ENCODE data around the gene FNBP1.

FNBP1 gene

DNA sequence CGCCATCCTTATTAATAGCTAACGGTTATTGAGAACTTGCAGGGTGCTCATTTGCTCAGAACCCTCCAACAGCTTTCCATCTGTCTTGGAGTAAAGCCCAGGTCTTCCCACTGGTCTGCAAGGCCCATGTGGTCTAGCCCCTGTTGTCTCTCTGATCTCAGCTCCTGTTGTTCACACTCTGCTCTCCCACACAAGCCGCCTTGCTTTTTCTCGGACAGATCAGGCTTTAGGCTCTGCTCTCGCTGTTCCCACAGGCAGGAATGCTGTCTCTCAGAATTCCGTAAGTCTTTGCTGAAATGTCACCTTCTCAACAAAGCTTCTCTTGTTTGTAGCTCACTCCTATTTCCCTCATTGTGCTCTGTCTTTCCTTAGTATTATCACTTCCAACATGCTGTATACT lies 45.1 kb upstream of the FNBP1 start:
- H2AFZ ChIP-seq (ENCODE audit: low read length): no peak overlapping the region
- no peaks in the 10 kb centered on the region; the same call in none of the 2 replicates for H3K36me3 ChIP-seq (replicated peaks; ENCODE audit: insufficient read depth, low read length)
- H3K4me2 ChIP-seq (ENCODE audit: low read depth, low read length): no peak overlapping the region
- no peaks in the 10 kb centered on the region for H3K9me3 ChIP-seq (replicated peaks; ENCODE audit: insufficient read depth, low read length)
- H3F3A ChIP-seq (ENCODE audit: insufficient read depth, low read length): no peaks in the 10 kb centered on the region
- no peak overlapping the region for H3K9ac ChIP-seq (ENCODE audit: low read length)
- no peaks in the 10 kb centered on the region for H3K4me1 ChIP-seq (ENCODE audit: low read length)
- H3K27me3 ChIP-seq (replicated peaks; ENCODE audit: insufficient read depth, low read length): no peaks in the 10 kb centered on the region
- no peak overlapping the region for H3K4me3 ChIP-seq (ENCODE audit: low read length)
- no peak for DNase-seq
- TF ChIP-seq EZH2phosphoT487 (IDR thresholded peaks at IDR 0.05; ENCODE audit: low read length) (no peak), EZH2 (optimal IDR thresholded peaks at IDR 0.05; ENCODE audit: low read depth, low read length) (no peak)
- TF ChIP-seq, protein P1, sequence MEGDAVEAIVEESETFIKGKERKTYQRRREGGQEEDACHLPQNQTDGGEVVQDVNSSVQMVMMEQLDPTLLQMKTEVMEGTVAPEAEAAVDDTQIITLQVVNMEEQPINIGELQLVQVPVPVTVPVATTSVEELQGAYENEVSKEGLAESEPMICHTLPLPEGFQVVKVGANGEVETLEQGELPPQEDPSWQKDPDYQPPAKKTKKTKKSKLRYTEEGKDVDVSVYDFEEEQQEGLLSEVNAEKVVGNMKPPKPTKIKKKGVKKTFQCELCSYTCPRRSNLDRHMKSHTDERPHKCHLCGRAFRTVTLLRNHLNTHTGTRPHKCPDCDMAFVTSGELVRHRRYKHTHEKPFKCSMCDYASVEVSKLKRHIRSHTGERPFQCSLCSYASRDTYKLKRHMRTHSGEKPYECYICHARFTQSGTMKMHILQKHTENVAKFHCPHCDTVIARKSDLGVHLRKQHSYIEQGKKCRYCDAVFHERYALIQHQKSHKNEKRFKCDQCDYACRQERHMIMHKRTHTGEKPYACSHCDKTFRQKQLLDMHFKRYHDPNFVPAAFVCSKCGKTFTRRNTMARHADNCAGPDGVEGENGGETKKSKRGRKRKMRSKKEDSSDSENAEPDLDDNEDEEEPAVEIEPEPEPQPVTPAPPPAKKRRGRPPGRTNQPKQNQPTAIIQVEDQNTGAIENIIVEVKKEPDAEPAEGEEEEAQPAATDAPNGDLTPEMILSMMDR (IDR thresholded peaks at IDR 0.05; ENCODE audit: low read length): no peak
- no peak overlapping the region for H3K27ac ChIP-seq (ENCODE audit: low read length)
- no peaks in the 10 kb centered on the region for H3K79me2 ChIP-seq (ENCODE audit: low read length)
- H3K9me2 ChIP-seq (replicated peaks; ENCODE audit: insufficient read depth, low read length): no peaks in the 10 kb centered on the region
- no peaks in the 10 kb centered on the region for H4K20me1 ChIP-seq (ENCODE audit: insufficient read depth, low read length)

- Histone ChIP-seq H4K20me1 (ENCODE audit: insufficient read depth, low read length) (no peaks in the 10 kb centered on the region), H3K9me3 (replicated peaks; ENCODE audit: insufficient read depth, low read length) (no peaks in the 10 kb centered on the region), H3K27ac (ENCODE audit: low read length) (no peak overlapping the region), H3K79me2 (ENCODE audit: low read length) (no peaks in the 10 kb centered on the region), H3F3A (ENCODE audit: insufficient read depth, low read length) (no peaks in the 10 kb centered on the region), H3K9ac (ENCODE audit: low read length) (no peak overlapping the region), H3K9me2 (replicated peaks; ENCODE audit: insufficient read depth, low read length) (no peaks in the 10 kb centered on the region), H3K36me3 (replicated peaks; ENCODE audit: insufficient read depth, low read length) (no peaks in the 10 kb centered on the region; the same call in none of the 2 replicates), H3K4me2 (ENCODE audit: low read depth, low read length) (no peak overlapping the region), H3K4me1 (ENCODE audit: low read length) (no peaks in the 10 kb centered on the region), H3K4me3 (ENCODE audit: low read length) (no peak overlapping the region), H3K27me3 (replicated peaks; ENCODE audit: insufficient read depth, low read length) (no peaks in the 10 kb centered on the region), H2AFZ (ENCODE audit: low read length) (no peak overlapping the region)
- TF ChIP-seq, protein P1 (IDR thresholded peaks at IDR 0.05; ENCODE audit: low read length): no peak
- TF ChIP-seq EZH2phosphoT487 (IDR thresholded peaks at IDR 0.05; ENCODE audit: low read length): no peak
- no peak for TF ChIP-seq EZH2 (optimal IDR thresholded peaks at IDR 0.05; ENCODE audit: low read depth, low read length)
- DNase-seq: no peak
Observed at GRCh38 chr9:130084337-130084736, 41.3 kb upstream of the FNBP1 start.

DNA sequence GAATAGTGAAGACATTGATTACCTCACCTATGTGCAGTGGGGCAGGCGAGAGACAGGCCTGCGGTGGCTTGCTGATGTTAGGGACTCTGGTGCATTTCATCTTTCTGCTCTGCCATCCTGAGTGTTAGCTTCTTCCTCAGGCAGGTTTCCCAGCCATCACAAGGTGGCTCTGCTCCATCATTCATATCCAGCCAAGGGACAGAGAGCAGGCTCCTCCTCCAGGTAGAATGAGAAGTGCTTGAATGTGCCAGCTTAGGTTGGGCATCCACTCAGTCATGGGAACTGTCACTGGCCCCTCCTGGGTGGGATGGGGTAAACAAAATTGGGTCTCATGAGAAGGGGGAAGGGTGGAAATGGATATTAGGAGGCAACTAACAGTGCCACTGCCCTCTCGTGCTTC lies 35.6 kb upstream of the FNBP1 start:
- Histone ChIP-seq H3K4me2 (ENCODE audit: low read depth, low read length) (no peak overlapping the region), H3K9ac (ENCODE audit: low read length) (no peak overlapping the region)
- no peak for DNase-seq

More for the DNA sequence above, 35.6 kb upstream of the FNBP1 start:
- peaks cover 11% of the 10 kb centered on the region for H3K79me2 ChIP-seq (ENCODE audit: low read length)
- no peak overlapping the region for H3K4me3 ChIP-seq (ENCODE audit: low read length)
- H3K36me3 ChIP-seq (replicated peaks; ENCODE audit: insufficient read depth, low read length): no peaks in the 10 kb centered on the region; the same call in none of the 2 replicates
- no peaks in the 10 kb centered on the region for H4K20me1 ChIP-seq (ENCODE audit: insufficient read depth, low read length)
- H2AFZ ChIP-seq (ENCODE audit: low read length): no peak overlapping the region
- no peaks in the 10 kb centered on the region for H3K9me3 ChIP-seq (replicated peaks; ENCODE audit: insufficient read depth, low read length)
- no peaks in the 10 kb centered on the region for H3K4me1 ChIP-seq (ENCODE audit: low read length)
- TF ChIP-seq EZH2phosphoT487 (IDR thresholded peaks at IDR 0.05; ENCODE audit: low read length): no peak
- TF ChIP-seq, protein P1 (IDR thresholded peaks at IDR 0.05; ENCODE audit: low read length): no peak
- TF ChIP-seq EZH2 (optimal IDR thresholded peaks at IDR 0.05; ENCODE audit: low read depth, low read length): no peak
- H3K27ac ChIP-seq (ENCODE audit: low read length): no peak overlapping the region
- no peaks in the 10 kb centered on the region for H3F3A ChIP-seq (ENCODE audit: insufficient read depth, low read length)
- H3K9me2 ChIP-seq (replicated peaks; ENCODE audit: insufficient read depth, low read length): no peaks in the 10 kb centered on the region
- H3K27me3 ChIP-seq (replicated peaks; ENCODE audit: insufficient read depth, low read length): no peaks in the 10 kb centered on the region
